H1 (cell line): ENCODE data around the gene TTI1. TPM values are rescaled to one million over a fixed set of nuclear protein-coding genes. Genes with fewer than 3 reads are reported as not detected.

Source experiments
- CREB1 ChIP-seq: IDR thresholded peaks from 2 replicates; pipeline ENCODE4 v1.6.1; 2012; ENCODE audit warnings: inconsistent platforms
- JUND ChIP-seq: IDR thresholded peaks from 2 replicates; pipeline ENCODE4 v1.6.1; 2011; ENCODE audit warnings: mild to moderate bottlenecking, improper control_type of control experiment, low read length
- NANOG ChIP-seq: IDR thresholded peaks from 2 replicates; pipeline ENCODE4 v1.6.1; 2011; ENCODE audit warnings: low read length, low read depth, mild to moderate bottlenecking, inconsistent platforms; ENCODE audit not compliant: insufficient read depth, poor library complexity, severe bottlenecking
- TAF1 ChIP-seq: IDR thresholded peaks from 2 replicates; pipeline ENCODE4 v1.6.1; 2011; ENCODE audit warnings: mild to moderate bottlenecking, low read depth, low read length
- polyA plus RNA-seq, 7 experiments: library from polyadenylated mRNA; depleted of rRNA in 3 of 7; stranded (reverse) in 5 of 7; unstranded in 2 of 7; fragments of >200 nt in 5 of 7; fragments of 200-250 nt in 2 of 7; gene quantifications; 1 replicate in 5 of 7; 2 replicates in 1 of 7; 4 replicates in 1 of 7; pipeline versions ENCODE4 v1.2.1 to v1.2.3, GENCODE V29; 2011 to 2013; ENCODE audit warnings: missing spikeins in 2 of 7, mixed read lengths in 2 of 7
- total RNA-seq: library from RNA; stranded (reverse); fragmentation: NEBNext Ultra II Directional; extraction: Animal tissue kit (Norgen Biotek cat#: 25700); gene quantifications from 2 replicates; pipeline ENCODE4 v1.2.1, GENCODE V29; 2021

Gene TTI1
- total and polyA plus RNA-seq, 2 of the 8 experiments (the other 6 are each of a cell fraction or from before 2014, with no cell fraction given), result 34.1 to 47.0 TPM

GRCh38 chr20:38063911-38064530 lies 30.8 kb upstream of the TTI1 start (continued):
- TF ChIP-seq NANOG (no peak), TAF1 (no peak), JUND (no peak), CREB1 (no peak)
